GM12878 (cell line): ENCODE measurements around the gene MANF. TPM values are rescaled to one million over a fixed set of nuclear protein-coding genes. Genes with fewer than 3 reads are reported as not detected.

ENCODE experiments used
- ATAC-seq: fragments of 200-7000 bp; cut with Tn5 transposase; 3 replicates; pipeline ENCODE4 v1.9.1; 2020; ENCODE audit warnings: mild to moderate bottlenecking, moderate library complexity
- BruUV-seq: library from RNA; stranded (reverse); fragments of 400-500 nt; replicated peaks from 2 replicates; lab custom pipeline; 2021; lab: Mats Ljungman, UMichigan
- CTCF ChIA-PET: fragments of 300-600 bp; sonication (Branson Sonifier 250); formaldehyde crosslinking; extraction: SDS; loops from one replicate; lab custom pipeline; 2021; ENCODE audit warnings: inconsistent platforms; lab: Yijun Ruan, JAX
- POLR2A ChIA-PET: fragments of 350-600 bp; formaldehyde crosslinking; extraction: SDS; loops from one replicate; lab custom pipeline; 2021; ENCODE audit warnings: inconsistent platforms; lab: Charles Lee
- RAD21 ChIA-PET: fragments of 300-600 bp; sonication (Branson Sonifier 250); formaldehyde crosslinking; loops from one replicate; lab custom pipeline; 2023; ENCODE audit warnings: antibody characterized with exemption; ENCODE audit not compliant: unreplicated experiment; lab: Charles Lee
- SMC1A ChIA-PET: fragments of 300-600 bp; sonication (Branson Sonifier 250); formaldehyde crosslinking; loops from one replicate; lab custom pipeline; 2023; ENCODE audit not compliant: unreplicated experiment, uncharacterized antibody; lab: Charles Lee
- DNase-seq: peaks from one replicate; pipeline ENCODE4 v3.0.0-alpha.2; 2011; ENCODE audit warnings: low read depth, low spot score
- FAIRE-seq: peaks from 3 replicates; lab custom pipeline; 2011; peaks lifted over from hg19 to GRCh38; lab: Jason Lieb, UNC
- H2AFZ ChIP-seq: 2 replicates; pipeline ENCODE4 v1.6.0; 2011; ENCODE audit warnings: low read depth, low read length, control low read depth; ENCODE audit not compliant: control insufficient read depth
- H3K27ac ChIP-seq: 2 replicates; pipeline ENCODE4 v1.5.1; 2011; ENCODE audit warnings: control low read depth; ENCODE audit not compliant: control insufficient read depth, insufficient read depth
- H3K27me3 ChIP-seq, 2 experiments: replicated peaks in 1 of 2; 2 replicates each; pipeline versions ENCODE4 v1.6.0 to v1.6.1; 2011; ENCODE audit warnings: low read length in 1 of 2; ENCODE audit not compliant: control insufficient read depth in 2 of 2, insufficient read depth in 2 of 2
- H3K36me3 ChIP-seq, 2 experiments: 2 replicates each; pipeline ENCODE4 v1.5.1; 2011; ENCODE audit warnings: low read length in 1 of 2; ENCODE audit not compliant: control insufficient read depth in 2 of 2, insufficient read depth in 2 of 2
- H3K4me1 ChIP-seq: 2 replicates; pipeline ENCODE4 v1.6.1; 2011; ENCODE audit warnings: mild to moderate bottlenecking, low read length, moderate library complexity, mixed read lengths; ENCODE audit not compliant: control insufficient read depth, insufficient read depth
- H3K4me2 ChIP-seq: 2 replicates; pipeline ENCODE4 v1.6.0; 2011; ENCODE audit warnings: control low read depth; ENCODE audit not compliant: control insufficient read depth, insufficient read depth
- H3K4me3 ChIP-seq: fragments of 200-600 bp; sonication (generic); 2 replicates; pipeline ENCODE4 v1.5.1; 2016
- H3K79me2 ChIP-seq: 2 replicates; pipeline ENCODE4 v1.6.0; 2011; ENCODE audit warnings: low read length; ENCODE audit not compliant: control insufficient read depth, insufficient read depth
- H3K9ac ChIP-seq: 2 replicates; pipeline ENCODE4 v1.8.0; 2011; ENCODE audit warnings: low read length, control low read depth, mixed read lengths; ENCODE audit not compliant: control insufficient read depth, insufficient read depth
- H3K9me3 ChIP-seq: replicated peaks from 3 replicates; pipeline ENCODE4 v1.5.1; 2011; ENCODE audit warnings: mild to moderate bottlenecking, low read length; ENCODE audit not compliant: control insufficient read depth, insufficient read depth
- H4K20me1 ChIP-seq: 2 replicates; pipeline ENCODE4 v1.6.0; 2011; ENCODE audit not compliant: control insufficient read depth, insufficient read depth
- CBX5 ChIP-seq: sonication (generic); IDR thresholded peaks from 2 replicates; pipeline ENCODE4 v1.6.1; 2016; ENCODE audit warnings: low read depth, moderate library complexity, mild to moderate bottlenecking, inconsistent platforms
- EGR1 ChIP-seq, 2 experiments: IDR thresholded peaks; 1 replicate in 1 of 2; 2 replicates in 1 of 2; pipeline ENCODE4 v1.6.1; 2011 to 2012; ENCODE audit warnings: low read depth in 2 of 2, low read length in 2 of 2, borderline replicate concordance in 1 of 2, mild to moderate bottlenecking in 1 of 2, moderate library complexity in 1 of 2
- IRF4 ChIP-seq: IDR thresholded peaks from 2 replicates; pipeline ENCODE4 v1.6.1; 2011; ENCODE audit warnings: low read depth, low read length
- MTA3 ChIP-seq: IDR thresholded peaks from 2 replicates; pipeline ENCODE4 v1.6.1; 2012; ENCODE audit warnings: low read length, inconsistent platforms, borderline replicate concordance
- MXI1 ChIP-seq: fragments of 150-350 bp; IDR thresholded peaks from 2 replicates; pipeline ENCODE4 v1.6.1; 2011; ENCODE audit warnings: low read depth, mild to moderate bottlenecking, inconsistent platforms, low read length, improper control_type of control experiment
- NFIC ChIP-seq: IDR thresholded peaks from 2 replicates; pipeline ENCODE4 v1.6.1; 2012; ENCODE audit warnings: low read depth, mild to moderate bottlenecking, inconsistent platforms, low read length, moderate library complexity
- PAX5 ChIP-seq: IDR thresholded peaks from 2 replicates; pipeline ENCODE4 v1.6.1; 2011; ENCODE audit warnings: low read depth, low read length, borderline replicate concordance
- TCF12 ChIP-seq: IDR thresholded peaks from 2 replicates; pipeline ENCODE4 v1.6.1; 2011; ENCODE audit warnings: low read depth, mild to moderate bottlenecking, low read length
- WGBS: methylation state at CpG from one replicate; pipeline ENCODE4 v1.1.6; 2016; ENCODE audit warnings: low lambda C conversion rate; ENCODE audit not compliant: insufficient replicate concordance, insufficient coverage; ENCODE audit errors: missing lambda C conversion rate; 5-methylcytosine and 5-hydroxymethylcytosine counted together
- in situ Hi-C: fragments of 300-500 bp; cut with MboI; formaldehyde crosslinking; loops from 9 replicates; pipeline ENCODE4 v1.14.3; 2018; ENCODE audit warnings: mixed read lengths
- intact Hi-C: fragments of 100-400 bp; cut with micrococcal nuclease; formaldehyde crosslinking; loops from one replicate; pipeline ENCODE4 v1.14.2; 2022; ENCODE audit not compliant: unreplicated experiment
- polyA plus RNA-seq, 11 experiments: library from polyadenylated mRNA; depleted of rRNA in 4 of 11; unstranded in 6 of 11; stranded (reverse) in 5 of 11; fragments of >200 nt; fragmentation: Nextera tagmentation in 4 of 11; fragmentation: Illumina TruSeq in 1 of 11; extraction: Ambion mirVana in 4 of 11; extraction: Trizol in 1 of 11; gene quantifications; 1 replicate in 1 of 11; 2 replicates in 10 of 11; pipeline versions ENCODE4 v1.2.1 to v1.2.3, GENCODE V29; 2011 to 2016; ENCODE audit warnings: inconsistent platforms in 2 of 11, missing spikeins in 2 of 11, low read depth in 1 of 11
- total RNA-seq, 4 experiments: library from RNA; depleted of rRNA in 3 of 4; stranded (reverse); fragments of >200 nt in 3 of 4; fragmentation: Illumina TruSeq in 1 of 4; extraction: Trizol in 1 of 4; gene quantifications; 2 replicates each; pipeline versions ENCODE4 v1.2.1 to v1.2.3, GENCODE V29; 2013 to 2021
- TF ChIP-seq, protein P1 (sequence below): fragments of 450-650 bp; IDR thresholded peaks from 2 replicates; pipeline ENCODE4 v1.6.1; 2016; ENCODE audit warnings: mild to moderate bottlenecking, moderate library complexity, borderline replicate concordance
- TF ChIP-seq, protein P2 (sequence below): IDR thresholded peaks from 2 replicates; pipeline ENCODE4 v1.6.1; 2012; ENCODE audit warnings: low read depth, low read length, improper control_type of control experiment
- TF ChIP-seq, protein P3 (sequence below): fragments of 450-650 bp; IDR thresholded peaks from 2 replicates; pipeline ENCODE4 v1.6.1; 2014; ENCODE audit warnings: mild to moderate bottlenecking
- TF ChIP-seq, protein P4 (sequence below): IDR thresholded peaks from 2 replicates; pipeline ENCODE4 v1.6.1; 2011; ENCODE audit warnings: borderline replicate concordance, low read depth, mild to moderate bottlenecking, moderate library complexity, mixed read lengths, low read length; ENCODE audit not compliant: insufficient read depth; ENCODE audit errors: extremely low read length
- TF ChIP-seq, protein P5 (sequence below), 3 experiments: IDR thresholded peaks in 2 of 3; conservative IDR thresholded peaks in 1 of 3; 2 replicates each; pipeline ENCODE4 v1.5.1; 2011; ENCODE audit warnings: low read depth in 3 of 3, low read length in 3 of 3, mild to moderate bottlenecking in 3 of 3, control low read depth in 2 of 3, moderate library complexity in 2 of 3, inconsistent platforms in 1 of 3, mixed read lengths in 1 of 3; ENCODE audit not compliant: control insufficient read depth in 2 of 3, insufficient read depth in 1 of 3; ENCODE audit errors: extremely low read depth in 1 of 3

Gene MANF
- total and polyA plus RNA-seq, 10 of the 15 experiments (the other 5 are each of a cell fraction or from before 2014, with no cell fraction given) = 22.0 to 120 (median 82.9) TPM

DNA sequence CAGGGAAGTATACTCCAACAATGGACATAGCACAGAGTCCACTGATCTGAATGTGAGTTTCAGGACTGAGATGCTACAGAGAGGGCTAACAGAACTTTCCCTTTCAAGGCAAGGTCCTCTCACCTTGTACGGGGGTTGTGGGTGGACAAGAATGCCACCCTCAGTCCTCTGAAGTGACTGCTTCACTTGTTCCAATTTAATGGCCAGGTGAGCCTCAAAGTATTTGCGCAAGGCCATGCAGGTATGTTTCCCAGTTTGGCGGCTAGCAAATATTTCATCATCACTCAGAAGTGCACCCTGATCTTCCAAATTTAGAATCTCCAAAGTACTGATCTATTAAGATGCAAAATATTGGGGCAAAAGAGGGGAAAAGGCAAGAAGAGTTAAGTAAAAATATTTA is 44.0 kb downstream of the MANF start (continued):
- TF ChIP-seq, protein P1, sequence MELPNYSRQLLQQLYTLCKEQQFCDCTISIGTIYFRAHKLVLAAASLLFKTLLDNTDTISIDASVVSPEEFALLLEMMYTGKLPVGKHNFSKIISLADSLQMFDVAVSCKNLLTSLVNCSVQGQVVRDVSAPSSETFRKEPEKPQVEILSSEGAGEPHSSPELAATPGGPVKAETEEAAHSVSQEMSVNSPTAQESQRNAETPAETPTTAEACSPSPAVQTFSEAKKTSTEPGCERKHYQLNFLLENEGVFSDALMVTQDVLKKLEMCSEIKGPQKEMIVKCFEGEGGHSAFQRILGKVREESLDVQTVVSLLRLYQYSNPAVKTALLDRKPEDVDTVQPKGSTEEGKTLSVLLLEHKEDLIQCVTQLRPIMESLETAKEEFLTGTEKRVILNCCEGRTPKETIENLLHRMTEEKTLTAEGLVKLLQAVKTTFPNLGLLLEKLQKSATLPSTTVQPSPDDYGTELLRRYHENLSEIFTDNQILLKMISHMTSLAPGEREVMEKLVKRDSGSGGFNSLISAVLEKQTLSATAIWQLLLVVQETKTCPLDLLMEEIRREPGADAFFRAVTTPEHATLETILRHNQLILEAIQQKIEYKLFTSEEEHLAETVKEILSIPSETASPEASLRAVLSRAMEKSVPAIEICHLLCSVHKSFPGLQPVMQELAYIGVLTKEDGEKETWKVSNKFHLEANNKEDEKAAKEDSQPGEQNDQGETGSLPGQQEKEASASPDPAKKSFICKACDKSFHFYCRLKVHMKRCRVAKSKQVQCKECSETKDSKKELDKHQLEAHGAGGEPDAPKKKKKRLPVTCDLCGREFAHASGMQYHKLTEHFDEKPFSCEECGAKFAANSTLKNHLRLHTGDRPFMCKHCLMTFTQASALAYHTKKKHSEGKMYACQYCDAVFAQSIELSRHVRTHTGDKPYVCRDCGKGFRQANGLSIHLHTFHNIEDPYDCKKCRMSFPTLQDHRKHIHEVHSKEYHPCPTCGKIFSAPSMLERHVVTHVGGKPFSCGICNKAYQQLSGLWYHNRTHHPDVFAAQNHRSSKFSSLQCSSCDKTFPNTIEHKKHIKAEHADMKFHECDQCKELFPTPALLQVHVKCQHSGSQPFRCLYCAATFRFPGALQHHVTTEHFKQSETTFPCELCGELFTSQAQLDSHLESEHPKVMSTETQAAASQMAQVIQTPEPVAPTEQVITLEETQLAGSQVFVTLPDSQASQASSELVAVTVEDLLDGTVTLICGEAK = no peak
- TF ChIP-seq, protein P2, sequence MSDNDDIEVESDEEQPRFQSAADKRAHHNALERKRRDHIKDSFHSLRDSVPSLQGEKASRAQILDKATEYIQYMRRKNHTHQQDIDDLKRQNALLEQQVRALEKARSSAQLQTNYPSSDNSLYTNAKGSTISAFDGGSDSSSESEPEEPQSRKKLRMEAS = no peak
- TF ChIP-seq EGR1 (IDR thresholded peaks at IDR 0.05; ENCODE audit: borderline replicate concordance in 1 of 2, low read depth in 2 of 2, low read length in 2 of 2) (no peak), MTA3 (no peak)
- TF ChIP-seq, protein P3, sequence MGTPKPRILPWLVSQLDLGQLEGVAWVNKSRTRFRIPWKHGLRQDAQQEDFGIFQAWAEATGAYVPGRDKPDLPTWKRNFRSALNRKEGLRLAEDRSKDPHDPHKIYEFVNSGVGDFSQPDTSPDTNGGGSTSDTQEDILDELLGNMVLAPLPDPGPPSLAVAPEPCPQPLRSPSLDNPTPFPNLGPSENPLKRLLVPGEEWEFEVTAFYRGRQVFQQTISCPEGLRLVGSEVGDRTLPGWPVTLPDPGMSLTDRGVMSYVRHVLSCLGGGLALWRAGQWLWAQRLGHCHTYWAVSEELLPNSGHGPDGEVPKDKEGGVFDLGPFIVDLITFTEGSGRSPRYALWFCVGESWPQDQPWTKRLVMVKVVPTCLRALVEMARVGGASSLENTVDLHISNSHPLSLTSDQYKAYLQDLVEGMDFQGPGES = no peak

DNA sequence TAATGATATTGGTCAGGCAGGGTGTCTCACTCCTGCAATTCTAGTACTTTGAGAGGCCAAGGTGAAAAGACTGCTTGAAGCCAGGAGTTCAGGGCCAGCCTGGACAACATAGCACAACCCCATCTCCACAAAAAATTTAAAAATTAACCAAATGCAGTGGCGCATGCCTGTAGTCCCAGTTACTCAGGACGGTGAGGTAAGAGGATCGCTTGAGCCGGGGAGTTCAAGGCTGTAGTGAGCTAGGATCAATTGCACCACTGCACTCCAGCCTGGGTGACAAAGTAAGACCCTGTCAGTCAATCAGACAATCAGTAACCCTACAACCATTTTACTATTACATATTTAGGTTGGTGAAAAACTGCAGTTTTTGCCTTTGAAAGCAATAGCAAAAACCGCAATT is 49.0 kb downstream of the MANF start:
- Histone ChIP-seq H3K9ac (no peak overlapping the region), H3K27ac (no peak overlapping the region), H3K79me2 (no peaks in the 10 kb centered on the region)
- ChIA-PET RAD21 (interaction anchor here (1.3 kb wide), 1 partner anchor 818 kb away, joined by 4 read pairs; no protein-coding TSS in a partner anchor), POLR2A (interaction anchor here (1.1 kb wide), 1 partner anchor 48 kb away, joined by 3 read pairs; the partner anchor contains the start of gene MANF)
- no peak for DNase-seq
- no peak for TF ChIP-seq IRF4
- TF ChIP-seq MXI1 = no peak
- no peak for TF ChIP-seq TCF12
- no peak for TF ChIP-seq NFIC
- TF ChIP-seq, protein P4, sequence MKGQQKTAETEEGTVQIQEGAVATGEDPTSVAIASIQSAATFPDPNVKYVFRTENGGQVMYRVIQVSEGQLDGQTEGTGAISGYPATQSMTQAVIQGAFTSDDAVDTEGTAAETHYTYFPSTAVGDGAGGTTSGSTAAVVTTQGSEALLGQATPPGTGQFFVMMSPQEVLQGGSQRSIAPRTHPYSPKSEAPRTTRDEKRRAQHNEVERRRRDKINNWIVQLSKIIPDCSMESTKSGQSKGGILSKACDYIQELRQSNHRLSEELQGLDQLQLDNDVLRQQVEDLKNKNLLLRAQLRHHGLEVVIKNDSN = no peak
- no peak for TF ChIP-seq PAX5
- no peak for TF ChIP-seq CBX5
- TF ChIP-seq, protein P5, sequence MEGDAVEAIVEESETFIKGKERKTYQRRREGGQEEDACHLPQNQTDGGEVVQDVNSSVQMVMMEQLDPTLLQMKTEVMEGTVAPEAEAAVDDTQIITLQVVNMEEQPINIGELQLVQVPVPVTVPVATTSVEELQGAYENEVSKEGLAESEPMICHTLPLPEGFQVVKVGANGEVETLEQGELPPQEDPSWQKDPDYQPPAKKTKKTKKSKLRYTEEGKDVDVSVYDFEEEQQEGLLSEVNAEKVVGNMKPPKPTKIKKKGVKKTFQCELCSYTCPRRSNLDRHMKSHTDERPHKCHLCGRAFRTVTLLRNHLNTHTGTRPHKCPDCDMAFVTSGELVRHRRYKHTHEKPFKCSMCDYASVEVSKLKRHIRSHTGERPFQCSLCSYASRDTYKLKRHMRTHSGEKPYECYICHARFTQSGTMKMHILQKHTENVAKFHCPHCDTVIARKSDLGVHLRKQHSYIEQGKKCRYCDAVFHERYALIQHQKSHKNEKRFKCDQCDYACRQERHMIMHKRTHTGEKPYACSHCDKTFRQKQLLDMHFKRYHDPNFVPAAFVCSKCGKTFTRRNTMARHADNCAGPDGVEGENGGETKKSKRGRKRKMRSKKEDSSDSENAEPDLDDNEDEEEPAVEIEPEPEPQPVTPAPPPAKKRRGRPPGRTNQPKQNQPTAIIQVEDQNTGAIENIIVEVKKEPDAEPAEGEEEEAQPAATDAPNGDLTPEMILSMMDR (IDR thresholded peaks at IDR 0.05 in 2 of 3, conservative IDR thresholded peaks at IDR 0.05 in 1 of 3; ENCODE audit: control insufficient read depth in 2 of 3, extremely low read depth in 1 of 3, insufficient read depth in 1 of 3, low read depth in 3 of 3, low read length in 3 of 3) = no peak
- TF ChIP-seq, all 136 proteins: peak for 0
- BruUV-seq = no TSS peak
- no peaks in the 10 kb centered on the region for H3K27me3 ChIP-seq
- H3K4me3 ChIP-seq = no peak overlapping the region
- H3K4me2 ChIP-seq = no peak overlapping the region
- H2AFZ ChIP-seq = no peak overlapping the region
- FAIRE-seq (no peak), ATAC-seq (no peak)
- H3K36me3 ChIP-seq = peaks cover 5 to 13% of the 10 kb centered on the region in 2 experiments
- intact Hi-C loops (no loop called here), in situ Hi-C loops (no loop called here)
- no peaks in the 10 kb centered on the region for H4K20me1 ChIP-seq
- ChIA-PET SMC1A (interaction anchor here (1.1 to 1.2 kb wide), 4 partner anchors 12 to 818 kb away, joined by 3 to 4 read pairs (median 4); partner anchors contain the start of gene MAPKAPK3), CTCF (interaction anchor here (0.5 to 2.4 kb wide), 28 partner anchors 9 to 818 kb away, joined by 3 to 18 read pairs (median 4); partner anchors contain the start of genes MANF, MAPKAPK3 and RBM15B)
- WGBS = 97% methylated on average over 5 of the region's 5 CpGs
- H3K4me1 ChIP-seq = no peaks in the 10 kb centered on the region
- no peaks in the 10 kb centered on the region for H3K9me3 ChIP-seq
